Esophagus mucosa (tissue), 1 donor: ENCODE data around the gene RPS6KL1. TPM values are rescaled to one million over a fixed set of nuclear protein-coding genes. Genes with fewer than 3 reads are reported as not detected.

ENCODE experiments used
- ATAC-seq: fragments of 200-7000 bp; cut with Tn5 transposase; one replicate; pipeline ENCODE4 v1.9.1; 2020
- total RNA-seq: library from RNA; stranded (reverse); gene quantifications from one replicate; pipeline ENCODE4 v1.2.4, GENCODE V29; 2023
- donor health status: DM: yes; HTN: yes; CAD: no.

The RPS6KL1 gene
- total RNA-seq, 1 donor from 2014 or later, result 1.7 TPM

GRCh38 chr14:74882103-74882920 lies 40.7 kb downstream of the RPS6KL1 start:
- peak; percentile 85 for ATAC-seq

DNA sequence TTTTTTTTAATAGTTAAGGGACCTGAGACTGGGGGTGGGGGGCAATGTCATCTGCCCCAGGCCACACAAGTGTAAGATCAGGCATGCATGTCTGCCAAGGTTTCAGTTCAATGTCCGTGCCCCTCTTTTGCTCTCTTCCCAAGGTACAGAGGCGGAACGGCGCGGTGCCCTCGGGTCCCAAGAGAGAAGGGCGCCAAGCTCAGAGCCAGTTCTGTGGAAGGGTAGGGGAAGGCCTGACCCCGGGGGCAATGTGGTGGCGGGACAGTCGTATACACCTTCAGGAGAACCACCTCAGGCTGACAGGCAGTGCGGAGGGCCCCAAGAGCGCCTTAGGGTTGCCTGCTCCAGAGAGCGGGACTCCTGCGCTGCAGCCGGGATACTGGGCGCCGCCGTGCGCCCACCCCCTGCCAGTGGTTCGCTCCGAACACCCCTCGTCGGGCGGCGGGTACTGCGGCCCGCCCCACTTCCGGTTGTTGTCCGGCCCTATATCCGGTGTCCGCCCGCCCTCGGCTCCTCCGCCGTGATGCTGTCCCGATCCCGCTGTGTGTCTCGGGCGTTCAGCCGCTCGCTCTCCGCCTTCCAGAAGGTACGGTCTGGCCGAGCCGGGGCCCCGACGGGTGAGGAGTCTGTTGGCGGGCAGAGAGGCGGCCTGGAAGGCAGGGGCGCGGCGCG lies 41.5 kb downstream of the RPS6KL1 start, which contains the start of gene DLST:
TSS of gene DLST (plus strand) at position 486 of the 672 bp plus-strand sequence. CDS start at position 524, 38 bp downstream.
- peak; percentile 96 for ATAC-seq

GRCh38 chr14:74879427-74880182 lies 43.5 kb downstream of the RPS6KL1 start:
- ATAC-seq, result no peak

DNA sequence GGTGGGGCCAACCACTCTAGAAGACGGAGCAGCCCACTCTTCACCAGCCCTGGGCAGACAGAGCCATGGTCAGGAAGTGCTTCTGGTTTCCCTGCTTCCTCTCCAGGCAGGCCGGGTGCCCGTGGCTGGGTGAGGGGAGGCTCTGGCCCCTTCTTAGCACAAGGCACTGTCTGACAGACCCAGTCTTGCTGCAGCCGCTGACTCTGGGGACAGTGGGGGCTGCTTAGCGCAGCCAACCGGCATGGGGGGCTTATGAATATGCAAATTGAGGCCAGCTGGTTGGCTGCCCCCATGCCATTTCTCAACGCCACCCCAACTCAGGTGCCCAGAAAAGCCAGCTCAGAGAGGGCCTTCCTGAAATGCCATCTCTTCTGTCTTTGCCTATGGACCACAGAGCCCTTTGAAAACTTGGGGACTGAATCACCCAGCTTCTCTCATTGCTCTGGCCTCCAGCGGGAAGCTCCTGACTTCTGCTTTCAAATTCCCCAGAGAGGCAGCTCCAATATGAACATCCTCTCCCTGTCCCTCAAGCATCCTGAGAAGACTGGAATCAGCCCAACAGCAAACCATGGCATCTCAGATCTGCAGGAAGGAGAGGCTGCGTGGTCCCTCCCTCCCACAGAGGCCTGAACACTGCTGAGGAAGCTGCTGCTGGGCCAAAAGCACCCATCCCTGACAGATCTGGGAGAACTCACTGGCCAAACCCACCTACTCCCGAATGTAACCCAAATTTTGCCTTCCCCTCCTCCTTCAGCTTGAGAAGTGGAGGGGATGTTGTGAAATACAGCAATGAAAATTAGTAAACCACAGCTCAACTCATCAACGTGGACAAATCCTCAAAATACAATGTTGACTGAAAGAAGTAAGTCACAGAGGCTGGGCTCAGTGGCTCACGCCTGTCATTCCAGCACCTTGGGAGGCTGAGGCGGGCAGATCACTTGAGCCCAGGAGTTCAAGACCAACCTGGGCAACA lies 46.8 kb downstream of the RPS6KL1 start, which contains the start of gene PROX2:
TSS of gene PROX2 (minus strand) at position 205 of the 973 bp plus-strand sequence. CDS start 12,311 bp downstream, outside the sequence.
- no peak for ATAC-seq

GRCh38 chr14:74875204-74875603 lies 47.9 kb downstream of the RPS6KL1 start:
- no peak for ATAC-seq

GRCh38 chr14:74871819-74872218 lies 51.2 kb downstream of the RPS6KL1 start:
- ATAC-seq, result no peak

- ATAC-seq, result no peak
These were observed 54.3 kb downstream of the RPS6KL1 start for GRCh38 chr14:74868739-74869138.

DNA sequence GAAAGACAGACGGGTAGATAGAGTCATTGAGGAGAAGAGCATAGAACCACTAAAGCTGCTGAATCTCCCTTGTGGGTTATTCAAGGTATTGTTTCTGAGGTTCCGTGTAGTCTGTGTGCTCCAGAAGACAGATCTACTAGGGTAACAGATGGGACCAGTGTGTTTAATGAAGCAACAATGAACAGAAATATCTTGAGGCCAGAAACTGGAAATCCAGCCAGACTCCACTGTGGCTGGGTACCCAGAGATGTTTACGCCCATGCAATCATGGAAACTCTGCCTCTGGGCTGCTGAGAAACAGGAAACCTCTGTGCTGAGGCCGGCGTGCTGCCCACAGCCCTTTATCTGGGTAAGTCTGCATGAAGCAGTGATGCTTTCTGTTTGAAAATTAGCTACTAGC lies 55.4 kb downstream of the RPS6KL1 start:
- no peak for ATAC-seq

- no peak for ATAC-seq
These were observed 56.2 kb downstream of the RPS6KL1 start for GRCh38 chr14:74866708-74867389.

GRCh38 chr14:74865156-74865555 lies 57.9 kb downstream of the RPS6KL1 start:
- no peak for ATAC-seq

DNA sequence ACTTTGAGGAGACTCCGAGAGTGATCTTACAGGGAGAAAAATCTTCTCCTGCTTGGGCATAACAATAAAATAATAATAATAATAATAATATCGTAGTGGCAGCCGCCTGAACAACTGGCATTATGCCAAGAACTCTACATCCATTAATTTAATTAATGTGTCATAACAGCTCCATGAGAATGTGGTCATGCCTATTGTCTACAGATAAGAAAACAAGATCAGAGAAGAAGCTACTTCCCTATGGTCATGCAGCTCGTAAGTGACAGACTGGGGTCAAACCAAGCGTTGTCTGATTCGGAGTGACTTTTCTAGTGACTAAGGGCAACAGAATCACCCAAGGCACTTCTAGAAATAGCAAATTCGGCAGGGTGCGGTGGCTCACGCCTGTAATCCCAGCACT lies 58.9 kb downstream of the RPS6KL1 start:
- no peak for ATAC-seq

GRCh38 chr14:74863274-74863673 lies 59.8 kb downstream of the RPS6KL1 start:
- ATAC-seq, result no peak

DNA sequence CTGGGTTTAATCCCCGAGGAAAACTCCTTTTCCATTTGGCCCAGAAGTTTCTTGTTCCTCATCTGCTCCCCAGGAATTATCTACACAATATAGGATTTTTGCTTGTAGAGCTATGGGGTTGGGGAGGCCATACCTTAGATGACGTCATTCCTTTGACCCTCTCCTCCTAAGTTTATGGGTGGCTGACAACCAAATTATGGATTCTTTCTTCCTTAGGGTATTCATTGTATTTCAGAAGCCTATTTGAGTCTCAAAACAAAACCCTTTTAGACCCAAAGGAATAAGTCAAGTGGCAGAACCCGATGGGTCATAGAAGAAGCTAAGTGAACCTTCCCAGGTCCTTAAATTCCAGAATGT lies 61.3 kb downstream of the RPS6KL1 start:
- no peak for ATAC-seq

GRCh38 chr14:74860899-74861733 lies 61.9 kb downstream of the RPS6KL1 start:
- ATAC-seq, result peak; percentile 68

GRCh38 chr14:74859757-74860552 lies 63.1 kb downstream of the RPS6KL1 start:
- ATAC-seq, result no peak

- no peak for ATAC-seq
These were observed 65.0 kb downstream of the RPS6KL1 start for GRCh38 chr14:74858022-74858421.

DNA sequence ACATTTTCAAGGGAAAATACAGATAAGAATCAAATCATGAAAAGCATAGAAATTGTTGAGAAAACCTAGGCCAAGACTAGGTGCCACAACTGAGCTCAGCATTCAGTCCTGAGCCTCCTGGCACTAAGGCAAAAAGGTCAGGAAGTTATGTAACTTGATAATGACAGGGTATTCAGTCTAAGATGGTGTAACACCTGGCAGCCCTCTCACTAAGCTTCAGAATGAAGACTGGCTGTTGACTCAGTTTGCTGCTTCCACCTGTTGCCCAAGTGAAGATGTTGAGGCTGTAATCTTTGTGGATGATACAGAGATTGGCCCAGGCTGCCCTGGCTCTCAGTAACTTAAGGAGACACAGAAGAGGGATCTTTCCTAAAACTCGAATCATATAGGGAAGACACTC lies 66.7 kb downstream of the RPS6KL1 start:
- ATAC-seq, result no peak

DNA sequence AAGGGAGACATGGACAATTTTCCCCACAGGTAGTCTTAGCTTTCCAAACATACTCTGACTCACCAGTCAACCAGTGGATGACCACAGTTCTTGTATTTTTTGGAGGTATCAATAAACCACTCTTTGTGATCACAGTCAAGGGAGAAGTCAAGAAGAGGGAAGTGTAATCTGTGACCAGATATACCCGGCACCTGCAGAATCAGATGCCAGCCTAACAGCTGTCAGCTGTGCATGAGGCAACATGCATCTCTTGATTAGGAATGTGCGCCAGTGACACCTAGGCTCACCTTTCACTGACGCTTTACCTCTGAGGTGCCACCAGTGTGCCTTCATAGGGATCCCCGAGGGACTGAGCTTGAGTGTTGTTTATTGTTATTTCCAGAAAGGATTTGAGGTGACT lies 67.1 kb downstream of the RPS6KL1 start:
- no peak for ATAC-seq

- no peak for ATAC-seq
These were observed 68.0 kb downstream of the RPS6KL1 start for GRCh38 chr14:74855021-74855420.
